Cardiac septum (tissue), 1 donor: ENCODE data around the gene CCDC92. TPM values are rescaled to one million over a fixed set of nuclear protein-coding genes. Genes with fewer than 3 reads are reported as not detected.

ENCODE experiments used
- DNase-seq: peaks from one replicate; pipeline ENCODE4 v3.0.0-alpha.2; 2020; ENCODE audit warnings: low spot score
- intact Hi-C: fragments of 100-400 bp; cut with DNase I; formaldehyde crosslinking; loops from one replicate; pipeline ENCODE4 v1.14.0; 2022
- total RNA-seq: library from RNA; stranded (reverse); fragmentation: NEBNext Ultra II Directional; extraction: Animal tissue kit (Norgen Biotek cat#: 25700); gene quantifications from one replicate; pipeline ENCODE4 v1.2.1, GENCODE V29; 2021
- donor health status: DM: no; HTN: no; CAD: no.

The CCDC92 gene
- total RNA-seq, 1 donor from 2014 or later = 48.3 TPM

GRCh38 chr12:123900871-123901376, 71.7 kb downstream of the CCDC92 start:
- peak; percentile 64 for DNase-seq

GRCh38 chr12:123899368-123899767, 73.3 kb downstream of the CCDC92 start:
- intact Hi-C loops = no loop called here
- DNase-seq = no peak

More at GRCh38 chr12:123900871-123901376, 71.7 kb downstream of the CCDC92 start:
- intact Hi-C loops = loop anchor here (10.0 kb wide), 1 partner anchor 124 kb away; no protein-coding TSS in a partner anchor

DNA sequence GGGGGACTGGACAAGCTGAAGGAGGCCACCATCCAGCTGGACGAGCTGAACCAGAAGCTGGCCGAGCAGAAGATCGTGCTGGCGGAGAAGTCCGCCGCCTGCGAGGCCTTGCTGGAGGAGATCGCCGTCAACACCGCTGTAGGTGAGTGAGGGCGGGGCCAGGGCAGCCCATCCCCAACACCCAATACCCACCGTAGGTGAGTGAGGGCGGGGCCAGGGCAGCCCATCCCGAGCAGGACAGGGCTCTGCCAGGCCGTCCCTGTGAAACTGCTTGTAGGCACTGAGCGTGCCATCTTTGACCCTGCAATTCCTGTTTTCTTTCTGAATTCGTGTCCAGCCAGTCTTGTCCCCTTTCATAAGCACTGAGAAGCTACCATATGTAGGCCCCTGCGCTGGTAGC, 74.0 kb downstream of the CCDC92 start:
- DNase-seq = no peak
- intact Hi-C loops = no loop called here

GRCh38 chr12:123897221-123897620, 75.4 kb downstream of the CCDC92 start:
- DNase-seq = no peak
- intact Hi-C loops = no loop called here

DNA sequence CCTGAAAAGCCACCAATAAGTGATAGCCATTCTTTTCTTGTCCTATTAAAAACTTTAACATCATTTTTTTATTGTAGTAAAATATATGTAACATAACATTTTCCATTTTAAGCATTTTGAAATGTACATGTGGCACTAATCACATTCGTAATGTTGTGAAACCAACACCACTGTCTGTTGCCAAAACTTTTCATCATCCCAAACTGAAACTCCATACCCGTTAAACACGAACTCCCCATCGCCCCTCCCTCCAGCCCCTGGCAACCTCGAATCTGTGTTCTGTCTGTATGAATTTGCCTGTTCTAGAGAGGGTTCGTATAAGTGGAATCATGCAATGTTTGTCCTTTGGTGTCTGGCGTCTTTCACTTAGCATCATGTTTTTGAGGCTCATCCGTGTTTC, 75.9 kb downstream of the CCDC92 start:
- intact Hi-C loops = no loop called here
- DNase-seq = no peak

DNA sequence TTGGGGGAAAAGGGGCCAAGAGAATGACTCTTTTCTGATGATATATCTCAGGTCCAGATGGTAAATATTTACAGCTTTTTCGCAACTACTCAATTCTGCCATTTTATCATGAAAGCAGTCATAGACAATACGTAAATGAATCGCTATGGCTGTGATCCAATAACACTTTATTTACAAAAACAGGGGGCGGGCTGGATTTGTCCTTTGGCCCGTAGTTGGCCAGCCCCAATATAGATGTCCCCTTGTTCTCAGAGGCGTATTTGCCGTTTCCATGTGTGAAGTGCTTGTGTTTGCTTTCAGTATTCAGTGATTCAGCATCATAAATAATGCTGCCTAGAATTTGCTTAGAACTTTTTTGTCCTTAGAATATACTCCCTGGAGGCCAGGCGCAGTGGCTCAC, 77.2 kb downstream of the CCDC92 start:
- DNase-seq = no peak
- intact Hi-C loops = no loop called here

- no peak for DNase-seq
- intact Hi-C loops = no loop called here
These were observed 77.7 kb downstream of the CCDC92 start for GRCh38 chr12:123894823-123895345.

DNA sequence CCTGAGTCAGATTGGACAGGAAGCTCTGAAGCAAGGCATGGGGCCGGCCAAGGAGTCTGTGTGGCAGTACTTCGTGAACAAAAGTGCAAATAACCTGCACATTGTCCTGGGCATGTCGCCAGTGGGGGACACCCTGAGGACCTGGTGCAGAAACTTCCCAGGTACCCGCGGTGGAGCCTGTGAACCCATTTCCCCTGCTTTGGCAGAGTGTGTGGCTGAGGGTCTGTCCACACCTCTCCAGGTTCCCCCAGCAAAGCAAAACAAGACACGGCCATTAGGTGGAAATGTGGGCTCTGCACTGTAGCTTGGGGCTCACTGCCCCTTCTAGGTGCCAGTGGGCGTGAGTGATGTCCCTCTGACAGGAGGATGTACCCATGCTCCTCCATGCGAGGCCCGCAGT, 79.4 kb downstream of the CCDC92 start:
- intact Hi-C loops = no loop called here
- DNase-seq = no peak

GRCh38 chr12:123892853-123893252, 79.8 kb downstream of the CCDC92 start:
- no peak for DNase-seq
- intact Hi-C loops = no loop called here

GRCh38 chr12:123892180-123892559, 80.5 kb downstream of the CCDC92 start:
- intact Hi-C loops = no loop called here
- DNase-seq = no peak

- intact Hi-C loops = no loop called here
- DNase-seq = no peak
These were observed 81.0 kb downstream of the CCDC92 start for GRCh38 chr12:123891516-123892179.

DNA sequence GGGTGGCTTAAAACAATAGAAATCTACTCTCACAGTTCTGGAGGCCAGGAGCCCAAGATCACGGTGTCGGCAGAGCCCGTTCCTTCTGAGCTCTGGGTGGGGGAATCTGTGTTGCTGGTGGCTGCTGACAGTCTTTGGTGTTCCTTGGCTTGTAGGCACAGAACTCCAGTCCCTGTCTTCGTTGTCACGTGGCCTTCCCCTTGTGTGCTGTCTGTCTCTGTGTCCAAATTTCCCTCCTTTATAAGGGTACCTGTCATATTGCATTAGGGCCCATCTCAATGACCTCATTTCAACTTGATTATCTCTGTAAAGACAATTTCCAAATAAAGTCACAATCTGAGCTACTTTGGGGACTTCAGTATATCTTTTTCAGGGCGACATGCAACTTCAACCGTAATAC, 81.6 kb downstream of the CCDC92 start:
- DNase-seq = no peak

GRCh38 chr12:123890536-123890902, 82.1 kb downstream of the CCDC92 start:
- intact Hi-C loops = no loop called here
- no peak for DNase-seq

More for the DNA sequence above, 81.6 kb downstream of the CCDC92 start:
- intact Hi-C loops = no loop called here

DNA sequence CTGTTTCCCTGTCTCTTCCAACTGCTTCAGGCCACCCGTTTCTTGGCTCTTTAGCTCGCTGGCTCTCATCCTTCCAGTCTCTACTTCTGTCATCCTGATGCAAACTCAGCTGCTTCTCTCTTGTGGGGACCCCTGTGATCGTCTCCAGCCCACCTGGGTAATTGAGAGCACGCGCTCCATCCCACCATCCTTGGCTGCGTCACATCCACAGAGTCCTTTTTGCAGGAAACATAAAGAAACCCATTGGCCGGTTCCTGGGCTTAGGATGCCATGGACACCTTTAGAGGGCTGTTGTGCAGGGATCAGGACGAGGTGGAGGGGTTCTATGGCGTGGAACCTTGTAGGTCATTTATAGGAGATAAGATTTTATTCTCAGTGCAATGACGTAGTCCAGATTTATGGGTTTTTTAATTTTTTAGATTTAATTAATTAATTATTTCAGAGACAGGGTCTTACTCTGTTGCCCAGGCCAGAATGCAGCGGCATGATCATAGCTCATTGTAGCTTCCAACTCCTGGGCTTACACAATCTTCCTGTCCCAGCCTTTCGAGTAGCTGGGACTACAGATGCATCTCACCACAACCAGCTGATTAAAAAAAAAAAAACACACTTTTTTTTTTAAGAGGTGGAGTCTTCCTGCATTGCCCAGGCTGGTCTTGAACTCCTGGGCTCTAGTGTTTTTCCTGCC, 82.6 kb downstream of the CCDC92 start:
- DNase-seq = no peak
- intact Hi-C loops = no loop called here

DNA sequence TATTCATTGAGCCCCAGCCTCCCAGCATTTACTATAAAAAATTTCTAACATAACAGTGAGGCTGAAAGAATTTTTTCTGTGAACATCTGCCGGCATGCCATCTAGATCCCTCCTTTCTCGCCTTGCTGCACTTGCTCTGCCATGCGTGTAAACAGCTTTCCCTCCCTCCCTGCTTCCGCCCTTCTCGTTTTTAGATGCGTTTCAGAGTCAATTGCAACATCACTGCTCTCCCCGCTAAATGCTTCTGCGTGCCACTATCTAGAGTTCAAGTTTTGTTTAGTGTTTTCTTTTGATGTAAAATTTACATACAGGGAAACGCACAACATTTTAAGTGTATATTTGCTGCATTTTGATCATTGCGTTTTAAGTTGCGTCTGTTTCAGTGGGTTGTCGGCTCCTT, 83.6 kb downstream of the CCDC92 start:
- no peak for DNase-seq
- intact Hi-C loops = no loop called here

DNA sequence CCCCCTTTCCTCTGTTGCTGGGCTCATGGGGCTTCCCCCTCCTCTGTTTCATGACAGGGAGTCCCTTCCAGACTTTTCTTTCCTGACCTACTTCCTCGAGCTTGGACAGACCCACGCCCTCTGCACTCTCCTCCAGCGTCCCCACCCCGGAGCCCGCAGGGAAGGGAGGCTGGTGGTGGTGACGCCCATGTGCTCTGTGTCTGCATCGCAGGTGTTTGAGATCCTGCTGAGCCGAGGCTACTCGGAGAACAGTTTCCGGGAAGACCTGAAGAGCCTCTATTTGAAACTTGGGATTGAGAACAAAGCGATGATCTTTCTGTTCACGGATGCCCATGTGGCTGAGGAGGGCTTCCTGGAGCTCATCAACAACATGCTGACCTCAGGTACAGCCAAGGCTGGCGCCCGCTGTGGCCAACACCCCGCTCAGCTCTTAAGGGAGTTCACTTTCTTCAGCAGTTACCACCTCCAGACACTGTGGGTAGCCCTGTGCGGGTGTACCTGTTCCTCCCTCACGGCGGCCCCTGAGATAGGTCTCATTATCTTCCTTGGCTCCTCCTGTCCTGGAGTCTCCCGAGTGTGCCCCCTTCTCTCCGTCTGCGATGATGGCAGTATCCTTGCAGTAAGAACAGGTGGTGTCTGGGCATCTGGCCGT, 85.6 kb downstream of the CCDC92 start:
- intact Hi-C loops = no loop called here
- DNase-seq = no peak

GRCh38 chr12:123886258-123886657, 86.4 kb downstream of the CCDC92 start:
- no peak for DNase-seq
- intact Hi-C loops = no loop called here
